Stimulated activated CD4-positive, alpha-beta T cell treated with anti-CD3 and anti-CD28 coated beads, Interleukin-15, amount 100 ng/mL, for 48 hours (primary cell): ENCODE results near the gene KLF3.

Source experiments
- DNase-seq, 2 donors: peaks; one replicate each; pipeline ENCODE4 v3.0.0-alpha.2; 2020; ENCODE audit warnings: low read depth in 2 of 2

KLF3 gene

GRCh38 chr4:38698176-38698575, 34.2 kb downstream of the KLF3 start:
- DNase-seq: no peak

DNA sequence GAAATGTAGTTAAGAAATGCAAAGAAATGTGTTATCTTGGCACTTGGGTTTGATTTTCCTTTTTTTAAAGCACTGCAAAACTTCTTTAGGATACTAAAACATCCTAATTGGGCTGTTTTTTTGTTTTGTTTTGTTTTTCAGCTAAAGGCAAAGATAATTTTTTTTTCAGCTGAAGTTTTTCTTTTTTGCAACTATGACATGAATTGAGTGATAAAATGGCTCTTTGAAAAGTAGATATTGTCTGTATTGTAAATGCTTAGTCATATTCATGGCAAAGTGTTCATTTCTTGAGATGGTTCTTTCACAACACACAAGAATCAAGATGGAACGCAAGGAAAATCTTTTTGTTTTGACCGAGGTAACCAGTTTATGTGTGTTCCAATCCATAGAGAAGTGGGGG, 35.1 kb downstream of the KLF3 start:
- DNase-seq: no peak

DNA sequence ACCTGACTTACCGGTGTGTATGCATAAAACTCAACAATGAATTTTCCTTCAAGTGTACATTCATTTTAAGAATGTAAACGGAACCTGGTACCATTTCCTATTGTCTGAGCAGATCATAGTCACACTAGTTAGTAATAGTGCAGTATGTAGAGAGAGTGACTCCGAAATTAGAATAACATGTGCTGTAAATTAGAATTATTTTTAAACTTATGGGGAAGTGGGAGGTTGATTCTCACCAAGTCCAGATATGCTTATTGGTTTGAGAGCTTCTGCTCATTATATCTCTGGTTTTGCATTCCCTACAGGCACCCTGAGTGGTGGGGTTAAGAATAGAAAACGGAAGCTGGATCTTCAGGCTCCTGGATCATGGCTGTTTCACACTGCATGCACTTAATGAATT, 39.6 kb downstream of the KLF3 start:
- no peak for DNase-seq

DNA sequence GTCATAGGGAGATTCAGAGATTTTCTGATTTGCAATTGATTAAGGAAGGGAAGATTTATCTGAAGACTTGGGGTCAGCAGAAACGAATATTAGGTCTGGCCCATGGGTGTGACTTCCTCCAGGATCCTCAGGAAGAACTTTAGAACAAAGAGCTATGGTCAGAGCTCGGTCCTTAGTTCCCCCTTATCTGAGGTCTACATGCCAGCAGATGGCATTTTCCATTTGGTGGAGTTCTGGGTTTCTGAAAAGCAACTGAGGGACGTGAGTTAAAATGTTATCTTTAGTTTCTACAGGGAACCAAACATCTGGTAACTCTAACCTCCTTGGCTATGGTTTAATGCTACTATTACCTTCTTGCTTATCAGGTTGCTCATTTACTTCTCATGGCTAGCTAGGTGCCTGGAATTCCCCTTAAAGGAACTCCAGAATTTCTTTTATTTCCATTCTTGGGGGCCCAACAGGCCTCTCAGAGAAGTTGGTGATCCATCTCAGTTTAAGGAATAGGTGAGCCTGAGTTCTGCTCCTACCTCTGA, 40.7 kb downstream of the KLF3 start:
- no peak for DNase-seq

DNA sequence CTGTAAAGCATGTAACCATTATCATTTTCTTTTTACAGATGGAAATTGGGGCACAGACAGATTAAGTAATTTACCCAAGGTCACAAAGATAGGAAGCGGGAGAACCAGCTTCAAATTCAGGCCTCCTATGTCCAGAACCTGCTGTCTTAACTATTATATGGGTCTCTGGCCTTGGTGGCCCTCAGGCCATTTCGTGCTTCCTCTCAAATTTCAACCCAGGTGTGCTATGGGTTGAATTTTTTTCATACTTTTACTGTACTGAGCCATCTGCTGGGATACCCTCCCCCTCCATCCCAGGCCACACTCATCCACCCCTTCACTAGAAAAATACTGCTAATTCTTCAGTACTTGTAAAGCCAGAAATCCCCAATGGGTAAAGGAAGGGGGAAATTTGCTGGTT, 42.3 kb downstream of the KLF3 start:
- DNase-seq: no peak

- DNase-seq: no peak
Measured at GRCh38 chr4:38710053-38710452, 46.1 kb downstream of the KLF3 start.

DNA sequence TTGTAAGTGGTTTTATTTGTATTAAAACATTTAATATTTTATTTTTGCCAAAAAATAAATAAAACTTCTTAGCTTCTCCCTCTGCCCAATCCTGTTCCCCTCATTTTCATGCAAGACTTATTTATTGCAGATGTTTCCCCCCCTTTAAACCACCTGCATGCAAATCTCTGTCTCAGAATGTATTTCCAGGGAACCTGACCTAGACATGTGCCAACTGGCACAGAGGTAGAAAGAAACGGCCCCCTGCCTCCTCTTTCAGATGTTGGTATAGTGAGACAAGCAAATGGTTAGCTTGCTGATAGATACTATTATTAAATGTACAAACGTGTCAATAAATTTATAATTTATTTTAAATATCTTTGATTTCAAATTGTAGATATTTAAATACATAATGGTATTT, 47.1 kb downstream of the KLF3 start:
- DNase-seq: no peak

- DNase-seq: no peak
Measured at GRCh38 chr4:38715050-38715449, 51.1 kb downstream of the KLF3 start.

GRCh38 chr4:38716256-38716655, 52.3 kb downstream of the KLF3 start:
- no peak for DNase-seq

DNA sequence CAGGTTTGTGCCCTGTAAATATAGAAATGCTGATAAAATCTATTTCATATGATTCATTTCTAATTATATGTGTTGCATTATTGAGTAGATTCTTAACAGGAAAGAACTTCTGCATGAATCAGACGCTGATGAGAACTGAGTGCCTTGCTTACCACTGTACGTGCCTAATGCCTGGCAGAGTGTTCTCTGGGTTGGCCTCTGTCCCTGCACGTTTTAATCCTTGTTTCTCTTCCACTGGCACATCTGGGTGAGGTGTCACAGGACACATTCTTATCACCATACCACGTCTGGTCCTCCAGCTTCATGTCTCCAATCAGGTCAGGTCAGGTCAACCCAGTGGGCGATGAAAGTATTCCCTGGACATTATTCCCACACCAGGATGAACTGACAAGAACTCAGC, 53.6 kb downstream of the KLF3 start:
- no peak for DNase-seq

DNA sequence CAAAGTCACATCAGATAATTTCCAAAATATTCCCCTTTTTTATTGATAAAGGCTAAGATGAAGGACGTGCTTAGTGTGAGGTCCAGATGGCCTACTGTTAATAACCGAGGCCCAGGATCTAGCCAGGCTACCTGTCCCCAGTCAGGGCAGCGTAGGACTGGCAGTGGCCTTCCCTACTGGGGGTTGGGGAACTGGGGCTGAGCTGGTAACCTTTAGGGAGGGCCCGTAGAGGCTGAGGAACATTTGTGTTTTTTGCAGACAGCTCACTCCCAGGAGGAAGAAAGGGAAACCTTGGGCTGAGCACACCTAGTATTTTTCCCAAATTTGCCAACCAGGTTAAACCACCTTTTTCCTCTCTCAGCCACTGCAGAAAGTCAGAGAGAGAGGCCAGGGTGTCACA, 59.1 kb downstream of the KLF3 start:
- DNase-seq: no peak

DNA sequence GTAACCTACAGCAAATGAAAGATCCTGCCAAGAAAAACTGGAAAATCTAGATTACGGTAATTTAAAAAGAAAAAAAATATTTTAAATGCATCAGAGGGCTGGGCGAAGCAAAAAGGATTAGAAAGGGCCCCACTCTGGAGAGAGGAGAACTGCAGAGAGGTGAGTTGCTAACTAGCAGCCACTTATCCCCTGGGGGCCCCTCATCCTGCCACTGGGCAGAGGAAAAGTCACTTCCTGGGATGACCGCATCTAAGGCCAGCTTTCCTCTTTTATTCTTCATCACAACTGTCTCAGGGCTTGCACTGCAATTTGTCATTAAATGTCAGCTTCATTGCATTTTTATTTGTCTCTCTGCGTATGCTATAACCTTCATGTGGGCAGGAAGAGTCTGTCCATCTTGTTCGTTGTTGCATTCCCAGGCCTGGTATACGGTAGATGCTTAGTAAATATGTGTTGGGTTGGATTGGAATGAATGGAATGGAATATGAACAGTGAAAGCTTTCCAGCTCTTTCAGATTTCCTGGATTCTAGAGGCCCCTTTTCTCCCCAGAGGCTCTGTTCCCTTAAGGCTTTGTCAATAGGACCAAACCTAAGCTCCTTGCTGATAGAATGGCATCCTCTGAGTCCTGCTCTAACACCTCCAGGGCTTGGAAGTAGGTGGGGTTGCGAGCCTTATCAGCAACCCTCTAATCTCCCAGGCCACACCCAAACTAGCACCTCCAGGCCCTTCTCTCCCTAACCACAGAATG, 59.9 kb downstream of the KLF3 start:
- no peak for DNase-seq

- no peak for DNase-seq
Measured at GRCh38 chr4:38724475-38724808, 60.4 kb downstream of the KLF3 start.

- no peak for DNase-seq
Measured at GRCh38 chr4:38728631-38729141, 64.7 kb downstream of the KLF3 start.

DNA sequence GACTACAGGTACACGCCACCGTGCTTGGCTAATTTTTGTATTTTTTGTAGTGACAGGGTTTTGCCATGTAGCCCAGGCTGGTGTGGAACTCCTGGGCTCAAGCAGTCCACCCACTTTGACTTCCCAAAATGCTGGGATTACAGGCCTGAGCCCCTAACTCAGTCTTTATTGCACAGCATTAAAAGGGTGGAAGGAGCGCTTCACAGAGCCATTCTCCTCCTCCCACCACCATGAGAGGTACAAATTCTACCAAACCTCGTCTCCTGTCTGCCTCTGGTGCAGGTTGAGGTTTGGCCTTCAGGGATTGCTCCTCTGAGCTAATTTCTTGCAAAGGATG, 66.5 kb downstream of the KLF3 start:
- no peak for DNase-seq

DNA sequence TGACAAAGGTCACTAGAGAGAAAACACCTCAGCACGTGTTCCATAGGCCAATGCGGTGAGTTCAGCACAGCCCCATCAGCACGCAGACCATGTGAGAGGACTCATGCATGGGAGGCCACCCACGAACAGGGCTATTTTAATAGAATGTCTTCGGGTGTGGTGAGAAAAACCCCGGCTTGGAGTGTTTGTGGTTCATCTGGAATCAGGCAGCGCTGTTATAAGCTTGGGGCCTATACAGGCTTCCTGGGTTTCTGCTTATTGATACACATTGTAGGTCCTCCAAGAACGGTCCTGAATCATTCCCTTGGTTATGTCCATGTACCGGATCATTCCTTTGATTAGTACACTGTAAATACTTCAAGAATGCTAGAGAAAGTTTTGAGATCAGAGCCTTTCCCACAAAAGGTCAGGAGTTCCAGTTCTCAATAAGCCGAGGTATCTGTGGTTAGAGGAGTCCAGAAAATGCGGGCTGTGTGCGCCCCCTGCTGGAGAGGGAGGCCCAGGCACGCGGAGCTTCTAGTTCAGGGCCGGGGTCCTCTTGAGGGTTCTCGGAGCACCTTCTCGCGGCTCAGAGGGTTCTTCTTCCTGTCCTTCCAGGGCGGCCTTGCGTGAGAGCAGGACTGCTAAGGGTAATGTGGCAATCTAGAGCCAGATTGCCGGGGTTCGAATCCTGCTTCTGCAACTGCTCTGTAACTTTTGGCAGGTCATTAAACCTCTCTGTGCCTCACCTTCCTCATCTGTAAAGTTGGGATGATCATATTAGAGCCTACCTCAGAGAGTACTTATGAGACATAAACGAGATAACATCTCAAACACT, 67.0 kb downstream of the KLF3 start:
- peak; percentile 71 to 73 for DNase-seq

DNA sequence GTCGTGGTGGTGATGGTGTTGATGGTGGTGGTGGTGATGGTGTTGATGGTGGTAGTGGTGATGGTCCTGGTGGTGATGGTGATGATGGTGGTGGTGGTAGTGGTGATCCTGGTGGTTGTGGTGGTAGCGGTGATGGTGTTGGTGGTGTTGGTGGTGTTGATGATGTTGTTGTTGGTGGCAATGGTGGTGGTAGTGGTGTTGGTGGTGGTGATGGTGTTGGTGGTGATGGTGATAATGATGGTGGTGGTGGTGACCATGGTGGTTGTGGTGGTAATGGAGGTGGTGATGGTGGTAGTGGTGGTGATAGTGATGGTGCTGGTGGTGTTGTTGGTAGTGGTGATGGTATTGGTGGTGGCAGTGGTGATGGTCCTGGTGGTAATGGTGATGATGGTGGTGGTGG, 69.7 kb downstream of the KLF3 start:
- no peak for DNase-seq

DNA sequence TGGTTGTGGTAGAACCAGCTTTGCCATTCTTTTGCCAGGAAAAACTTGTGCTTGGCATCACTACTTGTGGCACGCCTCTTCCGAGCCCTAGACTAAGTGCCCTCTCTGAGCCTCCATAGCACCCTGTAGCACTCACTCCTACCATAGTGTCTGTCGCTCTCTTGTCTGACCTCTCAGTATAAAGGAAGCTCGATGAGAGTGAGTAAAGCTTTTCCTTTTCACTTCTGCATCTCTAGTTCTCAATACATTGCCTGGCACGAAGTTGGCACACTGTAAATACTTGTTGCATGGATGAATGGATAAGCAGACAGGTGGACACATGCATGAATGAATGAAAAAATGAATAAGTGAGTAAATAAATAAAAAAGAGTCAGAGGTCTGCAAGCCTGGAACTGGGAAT, 70.4 kb downstream of the KLF3 start:
- no peak for DNase-seq

DNA sequence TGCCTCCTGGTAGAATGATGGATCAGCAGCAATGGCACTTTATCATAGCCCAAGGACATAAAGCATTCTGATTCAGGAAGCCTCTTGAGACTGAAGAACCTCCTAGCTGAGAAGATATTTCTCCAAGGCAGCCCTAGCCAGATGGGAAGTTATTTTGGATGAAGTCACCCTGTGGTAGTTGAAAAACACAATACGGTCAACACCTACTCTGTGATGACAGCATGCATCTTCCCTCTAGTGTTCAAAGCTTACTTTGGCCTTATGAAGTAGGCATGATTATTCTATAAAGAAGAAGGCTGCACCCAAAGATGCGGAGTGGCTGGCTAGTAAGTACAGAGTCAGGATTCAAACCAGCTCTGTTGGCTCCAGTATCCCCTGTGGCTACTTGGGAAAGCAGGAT, 70.9 kb downstream of the KLF3 start:
- no peak for DNase-seq

- DNase-seq: no peak
Measured at GRCh38 chr4:38735870-38736269, 71.9 kb downstream of the KLF3 start.

GRCh38 chr4:38738940-38739803, 75.2 kb downstream of the KLF3 start:
- DNase-seq: no peak

GRCh38 chr4:38740303-38740702, 76.3 kb downstream of the KLF3 start:
- DNase-seq: no peak
